ENCODE measurements around the gene VSIG10L2.

- TF ChIP-seq, protein P1, sequence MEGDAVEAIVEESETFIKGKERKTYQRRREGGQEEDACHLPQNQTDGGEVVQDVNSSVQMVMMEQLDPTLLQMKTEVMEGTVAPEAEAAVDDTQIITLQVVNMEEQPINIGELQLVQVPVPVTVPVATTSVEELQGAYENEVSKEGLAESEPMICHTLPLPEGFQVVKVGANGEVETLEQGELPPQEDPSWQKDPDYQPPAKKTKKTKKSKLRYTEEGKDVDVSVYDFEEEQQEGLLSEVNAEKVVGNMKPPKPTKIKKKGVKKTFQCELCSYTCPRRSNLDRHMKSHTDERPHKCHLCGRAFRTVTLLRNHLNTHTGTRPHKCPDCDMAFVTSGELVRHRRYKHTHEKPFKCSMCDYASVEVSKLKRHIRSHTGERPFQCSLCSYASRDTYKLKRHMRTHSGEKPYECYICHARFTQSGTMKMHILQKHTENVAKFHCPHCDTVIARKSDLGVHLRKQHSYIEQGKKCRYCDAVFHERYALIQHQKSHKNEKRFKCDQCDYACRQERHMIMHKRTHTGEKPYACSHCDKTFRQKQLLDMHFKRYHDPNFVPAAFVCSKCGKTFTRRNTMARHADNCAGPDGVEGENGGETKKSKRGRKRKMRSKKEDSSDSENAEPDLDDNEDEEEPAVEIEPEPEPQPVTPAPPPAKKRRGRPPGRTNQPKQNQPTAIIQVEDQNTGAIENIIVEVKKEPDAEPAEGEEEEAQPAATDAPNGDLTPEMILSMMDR (IDR thresholded peaks at IDR 0.05) = no peak
- TF ChIP-seq ZFX (IDR thresholded peaks at IDR 0.05; ENCODE audit: borderline replicate concordance) = no peak
Observed at GRCh38 chr11:125935618-125936199, 10.1 kb upstream of the VSIG10L2 start.

All from 22Rv1 (cell line).